Inflammatory macrophage treated with lipopolysaccharide for 1 hour (primary cell): ENCODE results near the gene FAM216A.
"Not testable (repeated sequence)": the region's sequence is repeated elsewhere in the genome, so short reads cannot be mapped to it uniquely, and the experiment has no call there.

Experiments used
- DNase-seq, 2 donors: peaks; one replicate each; pipeline ENCODE4 v3.0.0-alpha.2; 2020 to 2022

The FAM216A gene

DNA sequence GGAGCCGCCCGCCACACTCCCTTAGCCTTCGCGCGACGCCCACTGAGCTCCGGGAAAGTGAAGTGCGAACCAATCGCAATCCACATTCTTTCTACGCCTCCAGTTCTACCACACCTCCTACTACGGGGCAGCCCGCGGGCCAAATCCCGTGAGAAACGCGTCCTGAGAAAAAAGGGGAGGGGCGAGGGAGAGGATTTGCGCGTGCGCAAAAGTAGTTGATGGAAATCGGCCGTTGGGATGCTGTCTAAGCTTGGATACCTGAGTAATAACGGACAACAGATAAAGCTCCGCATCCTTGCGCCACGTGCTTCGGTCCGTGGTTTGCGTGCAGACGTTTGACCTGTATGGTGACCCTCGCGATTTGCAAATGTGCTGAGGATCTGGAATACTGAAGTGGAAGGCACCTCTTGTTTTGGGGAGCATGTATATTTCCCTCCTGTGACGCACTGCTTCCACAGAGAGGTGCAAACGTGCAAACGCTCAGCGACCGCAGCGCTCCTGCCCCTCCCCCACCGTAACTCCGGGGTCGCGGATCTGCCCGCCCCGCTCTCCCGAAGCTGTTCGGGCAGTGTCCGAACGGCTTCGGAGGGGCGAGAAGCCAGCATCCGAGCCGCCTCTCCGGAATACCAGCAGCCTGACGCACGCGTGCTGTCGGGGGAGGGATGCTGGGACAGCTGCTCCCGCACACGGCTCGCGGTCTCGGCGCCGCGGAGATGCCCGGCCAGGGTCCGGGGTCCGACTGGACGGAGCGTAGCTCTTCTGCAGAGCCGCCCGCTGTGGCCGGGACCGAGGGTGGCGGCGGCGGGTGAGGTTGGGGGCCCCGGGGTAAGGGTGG, at the start of gene FAM216A, which contains the start of gene GPN3:
TSS of gene FAM216A (plus strand) at position 632 of the 835 bp plus-strand sequence. CDS start at position 663, 31 bp downstream.
TSS of gene GPN3 (minus strand) at position 44 of the 835 bp plus-strand sequence. CDS start 54 bp downstream, outside the sequence.
- DNase-seq: peak; percentile 97 to 99

DNA sequence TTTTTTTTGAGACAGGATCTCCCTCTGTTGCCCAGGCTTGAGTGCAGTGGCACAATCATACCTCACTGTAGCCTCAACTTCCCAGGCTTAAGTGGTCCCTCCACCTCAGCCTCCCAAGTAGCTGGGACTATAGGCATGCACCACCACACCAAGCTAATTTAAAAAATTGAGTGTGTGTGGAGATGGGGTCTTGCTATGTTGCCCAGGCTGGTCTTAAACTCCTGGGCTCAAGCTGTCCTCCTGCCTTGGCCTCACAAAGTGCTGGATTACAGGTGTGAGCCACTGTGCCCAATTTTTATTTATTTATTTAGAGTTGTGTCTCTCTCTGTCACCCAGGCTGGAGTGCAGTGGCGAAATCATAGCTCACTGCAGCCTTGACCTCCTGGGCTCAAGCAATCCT, 48.0 kb upstream of the FAM216A start:
- not testable (repeated sequence) for DNase-seq

DNA sequence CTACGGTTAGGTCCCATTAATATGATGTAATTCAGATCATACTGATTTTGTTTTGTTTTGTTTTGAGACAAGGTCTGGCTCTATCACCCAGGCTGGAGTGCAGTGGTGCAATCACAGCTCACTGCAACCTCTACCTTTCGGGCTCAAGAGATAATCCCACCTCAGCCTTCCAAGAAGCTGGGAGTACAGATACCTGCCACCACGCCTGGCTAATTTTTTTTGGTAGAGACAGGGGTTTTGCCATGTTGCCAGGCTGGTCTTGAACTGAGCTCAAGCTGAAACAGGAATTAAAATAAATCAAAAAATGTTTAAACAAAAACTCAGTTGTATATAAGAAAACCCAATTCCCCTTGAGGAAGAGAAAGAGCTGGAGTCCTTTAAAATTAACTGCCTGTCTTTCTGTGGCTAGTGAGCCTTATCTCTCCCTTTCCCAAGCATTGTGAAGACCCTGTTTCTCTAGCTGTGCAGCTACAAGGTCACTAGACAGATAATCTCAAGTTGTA, 47.4 kb upstream of the FAM216A start:
- DNase-seq: no peak

DNA sequence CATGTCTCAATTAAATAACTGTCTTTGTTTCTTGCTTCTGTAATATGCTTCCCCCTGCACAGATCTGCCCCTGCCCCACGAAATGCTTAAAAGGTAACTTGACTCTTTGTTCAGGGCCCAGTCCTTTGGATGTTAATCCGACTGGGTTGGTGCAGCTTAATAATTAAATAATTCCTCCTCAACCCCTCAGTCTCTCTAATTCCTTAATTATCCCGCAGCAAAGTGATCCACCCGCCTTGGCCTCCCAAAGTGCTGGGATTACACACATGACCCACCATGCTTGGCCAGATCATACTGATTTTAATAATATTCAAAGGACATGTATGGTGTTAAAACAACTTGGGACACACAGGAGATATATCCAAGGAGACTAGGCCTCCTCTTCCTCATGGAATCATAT, 46.9 kb upstream of the FAM216A start:
- DNase-seq: no peak

DNA sequence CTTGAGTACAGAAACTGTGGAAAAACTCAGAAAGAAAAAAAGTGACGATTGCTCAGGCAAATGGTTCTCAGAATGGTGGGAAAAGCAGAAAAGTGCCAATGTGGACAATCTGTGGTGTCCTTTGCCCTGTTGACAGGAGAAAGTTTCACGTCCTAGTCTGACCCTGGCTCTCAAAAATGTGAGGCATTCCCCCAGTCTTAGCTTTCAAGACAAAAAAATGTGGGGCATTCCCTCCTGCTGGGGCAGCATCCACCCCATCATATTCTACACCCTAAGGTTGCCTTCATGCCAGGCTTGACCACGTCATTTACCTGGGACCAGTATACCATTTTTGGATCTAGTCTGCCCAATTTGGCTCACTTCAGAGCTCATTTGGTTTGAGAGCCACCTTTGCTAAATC, 44.4 kb upstream of the FAM216A start:
- DNase-seq: no peak

GRCh38 chr12:110426406-110426805, 42.2 kb upstream of the FAM216A start:
- DNase-seq: no peak

DNA sequence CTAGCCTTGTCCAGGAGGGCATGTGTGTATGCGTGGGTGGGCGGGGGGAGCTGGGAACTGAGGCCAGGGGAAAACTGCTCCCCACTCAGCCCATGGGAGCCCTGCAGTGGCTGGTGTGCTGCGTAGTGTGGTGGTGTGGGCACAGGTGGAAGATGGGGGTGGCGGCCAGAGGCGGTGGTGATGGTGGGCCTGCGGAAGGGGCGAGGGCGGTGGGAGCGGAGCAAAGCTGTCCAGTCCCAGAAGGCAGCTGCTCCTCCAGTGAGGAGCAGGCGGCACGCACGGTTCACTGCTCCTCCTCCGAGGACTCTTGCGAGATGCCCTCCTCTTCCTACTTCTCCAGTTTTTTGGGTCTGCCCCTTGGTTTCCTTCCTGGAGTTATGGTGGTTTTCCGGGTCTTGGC, 39.0 kb upstream of the FAM216A start:
- not testable (repeated sequence) for DNase-seq

GRCh38 chr12:110431957-110432587, 36.6 kb upstream of the FAM216A start:
- no peak for DNase-seq

- no peak for DNase-seq
These were observed 32.4 kb upstream of the FAM216A start for GRCh38 chr12:110436231-110436630.

DNA sequence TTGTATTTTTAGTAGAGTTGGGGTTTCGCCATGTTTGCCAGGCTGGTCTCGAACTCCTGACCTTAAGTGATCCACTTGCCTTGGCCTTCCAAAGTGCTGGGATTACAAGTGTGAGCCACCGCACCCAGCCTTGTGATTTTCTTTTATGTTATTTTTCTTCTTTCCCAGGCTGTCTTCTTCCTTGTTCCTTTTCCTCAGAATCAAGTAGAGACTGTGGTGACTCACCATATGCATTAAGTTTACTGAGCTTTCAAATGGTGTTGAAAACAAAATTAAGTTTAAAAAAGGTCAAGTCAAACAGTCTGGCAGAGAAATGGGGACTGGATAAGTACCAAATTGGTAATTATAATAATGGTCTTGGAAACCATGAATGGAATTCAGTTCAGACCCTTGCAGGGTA, 24.2 kb upstream of the FAM216A start:
- no peak for DNase-seq

GRCh38 chr12:110449799-110450497, 18.7 kb upstream of the FAM216A start, which contains the start of gene ARPC3:
ARPC3 (minus strand) TSS chr12:110450337; CDS start chr12:110450260, 77 bp downstream.
- DNase-seq: peak; percentile 94 to 97

- no peak for DNase-seq
These were observed 17.4 kb upstream of the FAM216A start for GRCh38 chr12:110451263-110451662.

DNA sequence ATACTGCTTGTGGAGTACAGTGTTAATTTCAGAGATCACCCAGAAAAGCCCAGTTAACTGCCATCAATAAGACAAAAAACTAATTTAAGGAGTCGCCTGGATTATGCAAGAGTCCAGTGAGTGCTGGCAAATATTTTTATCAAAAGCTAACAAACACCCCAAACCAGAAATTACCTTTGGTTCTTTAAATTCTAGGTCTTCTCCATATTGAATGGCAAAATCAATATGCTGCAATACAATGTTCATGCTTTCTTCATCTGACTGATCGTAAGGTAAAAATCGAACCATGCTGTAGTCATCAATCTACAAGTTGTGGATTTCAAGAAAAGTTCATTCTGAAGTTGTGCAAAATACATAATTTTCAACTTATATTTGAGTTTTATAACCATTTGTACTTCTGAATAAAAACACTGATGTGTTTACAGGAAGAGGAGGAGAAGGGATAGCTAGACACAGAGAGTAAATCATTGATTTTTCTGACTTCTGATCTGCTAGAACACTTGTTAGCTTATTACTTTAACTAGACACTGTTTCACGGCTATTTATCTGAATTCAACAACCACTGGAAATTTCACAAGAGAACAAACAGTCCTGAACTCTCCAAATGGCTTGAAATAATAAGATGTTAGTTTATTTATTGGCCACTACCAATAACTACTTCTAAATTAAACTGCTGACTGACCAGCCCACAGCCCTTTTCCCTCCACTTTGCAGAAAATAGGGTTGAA, 14.9 kb upstream of the FAM216A start:
- no peak for DNase-seq

- no peak for DNase-seq
These were observed 9.9 kb upstream of the FAM216A start for GRCh38 chr12:110458756-110459155.

GRCh38 chr12:110461189-110461588, 7.5 kb upstream of the FAM216A start:
- DNase-seq: not testable (repeated sequence)

DNA sequence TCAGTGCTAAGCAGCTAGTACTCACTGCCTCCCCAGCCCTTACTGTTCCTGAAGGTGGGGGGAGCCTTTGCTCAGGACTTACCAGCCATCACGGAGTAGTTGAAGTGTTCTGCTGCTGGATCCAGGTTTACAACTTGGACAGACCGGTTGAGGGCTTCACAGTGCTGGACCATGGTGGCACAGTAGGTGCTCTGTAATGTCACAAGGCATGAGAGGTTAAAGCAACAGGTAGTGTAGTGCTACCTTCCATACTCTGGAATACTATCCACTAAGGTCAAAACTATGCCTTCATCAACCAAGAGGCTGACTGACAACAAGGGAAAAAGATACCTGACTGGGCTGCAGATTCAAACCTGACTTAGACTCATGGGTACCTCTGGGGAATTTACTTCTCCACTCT, 3.6 kb upstream of the FAM216A start:
- no peak for DNase-seq

DNA sequence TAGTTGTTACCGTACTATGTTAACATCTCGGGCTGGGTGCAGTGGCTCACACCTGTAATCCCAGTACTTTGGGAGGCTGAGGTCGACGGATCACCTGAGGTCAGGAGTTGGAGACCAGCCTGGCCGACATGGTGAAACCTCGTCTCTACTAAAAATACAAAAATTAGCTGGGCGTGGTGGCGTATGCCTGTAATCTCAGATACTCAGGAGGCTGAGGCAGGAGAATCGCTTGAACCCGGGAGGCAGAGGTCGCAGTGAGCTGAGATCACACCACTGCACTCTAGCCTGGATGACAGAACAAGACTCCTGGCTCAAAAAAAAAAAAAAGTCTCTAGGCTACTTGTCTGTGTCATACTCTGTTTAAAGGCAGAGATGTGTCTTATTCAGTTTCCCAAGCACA, 2.9 kb upstream of the FAM216A start:
- DNase-seq: not testable (repeated sequence)

DNA sequence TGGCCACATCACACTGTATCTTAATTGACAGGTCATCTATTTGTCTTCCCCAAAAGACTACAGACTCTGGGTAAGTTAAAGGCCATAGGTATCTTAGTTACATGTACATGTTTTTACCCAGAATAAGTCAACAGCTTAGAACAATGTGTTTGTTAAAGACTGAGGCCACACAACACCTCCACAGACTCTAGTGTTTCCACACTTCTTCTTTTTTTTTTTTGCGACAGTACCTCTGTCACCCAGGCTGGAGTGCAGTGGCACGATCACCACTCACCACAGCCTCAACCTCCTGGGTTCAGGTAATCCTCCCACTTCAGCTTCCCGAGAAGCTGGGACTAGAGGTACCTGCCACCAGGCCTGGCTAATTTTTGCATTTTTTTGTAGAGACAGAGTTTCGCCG, 1.9 kb upstream of the FAM216A start:
- no peak for DNase-seq

DNA sequence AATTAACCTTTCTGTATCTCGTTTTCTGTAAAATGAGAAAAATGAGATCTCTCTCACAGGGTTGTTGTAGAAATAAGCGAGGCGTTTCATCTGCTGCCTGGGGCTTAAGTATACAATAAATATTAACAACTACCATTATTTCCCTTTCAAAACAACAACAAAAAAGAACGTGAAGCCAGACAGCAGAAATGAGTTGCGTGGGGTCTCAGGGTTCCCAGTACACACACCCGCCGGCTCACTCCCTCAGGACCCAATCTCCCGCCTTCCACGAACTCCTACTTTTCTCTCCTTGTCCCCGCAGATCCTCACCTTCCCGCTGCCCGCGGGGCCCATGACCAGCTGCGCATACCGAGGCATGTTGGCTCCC, 815 bp upstream of the FAM216A start:
- no peak for DNase-seq

DNA sequence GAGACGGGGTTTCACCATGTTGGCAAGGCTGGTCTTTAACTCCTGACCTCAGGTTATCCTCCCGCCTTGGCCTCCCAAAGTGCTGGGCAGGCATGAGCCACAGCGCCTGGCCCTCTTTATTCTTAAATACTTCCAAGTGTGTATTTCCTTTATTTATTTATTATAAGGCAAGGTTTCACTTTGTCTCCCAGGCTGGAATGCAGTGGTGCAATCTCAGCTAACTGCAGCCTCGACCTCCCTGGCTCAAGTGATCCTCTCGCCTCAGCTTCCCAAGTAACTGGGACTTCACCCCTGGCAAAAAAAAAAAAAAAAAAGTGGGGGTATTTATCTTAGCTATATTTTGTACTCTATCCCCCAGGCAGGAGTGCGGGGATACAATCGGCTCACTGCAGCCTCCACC, 6.8 kb downstream of the FAM216A start:
- DNase-seq: no peak

DNA sequence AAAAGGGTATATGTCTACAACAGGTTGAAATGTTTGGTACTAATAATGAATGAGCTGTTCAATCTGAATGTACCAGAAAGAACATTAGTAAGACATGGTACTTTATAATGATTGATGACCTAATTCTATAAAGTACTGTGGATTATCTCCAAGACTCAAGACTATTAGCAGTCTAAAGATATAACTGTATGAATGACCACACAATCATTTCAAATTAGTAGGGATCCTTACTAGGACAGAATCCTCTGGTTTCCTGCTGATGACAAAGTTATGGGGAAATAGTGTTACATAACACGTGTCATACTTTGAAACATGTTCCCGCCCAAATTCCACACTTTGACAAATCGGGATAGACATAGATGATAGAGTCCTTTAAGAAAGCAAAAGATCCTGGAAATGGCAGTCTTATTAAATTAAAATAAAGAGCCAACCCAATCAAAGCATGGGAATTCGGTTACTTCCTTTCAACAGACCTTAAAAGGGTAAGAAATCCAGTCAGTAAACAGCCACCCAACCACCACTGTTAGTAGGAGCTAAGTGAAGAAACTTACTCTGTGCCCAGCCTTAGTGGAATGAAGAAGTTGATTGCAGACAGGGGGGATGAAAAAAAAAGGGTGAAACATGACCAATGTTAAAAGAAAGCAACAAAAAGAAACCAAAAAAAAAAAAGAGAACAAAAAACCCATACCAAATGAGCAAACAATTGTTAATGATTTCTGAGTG, 30.5 kb downstream of the FAM216A start:
- peak; percentile 75 to 78 for DNase-seq

DNA sequence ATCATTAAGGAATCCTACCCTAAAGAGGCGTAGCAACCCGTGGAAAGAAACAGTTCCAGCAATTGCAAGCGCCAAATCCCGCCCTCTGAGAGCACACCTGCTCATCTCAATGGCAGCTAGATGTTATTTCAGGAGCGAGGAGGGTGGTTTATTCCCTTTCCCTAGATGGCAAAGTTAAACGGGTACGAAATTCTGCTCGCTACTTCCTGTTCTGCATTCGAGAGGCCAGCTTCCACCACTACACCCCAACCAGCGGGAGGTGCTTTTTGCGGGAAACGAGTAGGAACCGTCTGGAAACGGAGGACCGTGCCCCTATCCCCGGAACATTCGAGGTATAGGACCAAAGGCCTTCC, 32.7 kb downstream of the FAM216A start:
- DNase-seq: peak; percentile 55 to 71
